Nephron progenitor cell (in vitro differentiated cells): ENCODE measurements around the gene TIAM2.

Source experiments
- DNase-seq: peaks from one replicate; pipeline ENCODE4 v3.0.0; 2021
- H3K27ac Mint-ChIP-seq: 2 replicates; pipeline ENCODE4 v1.8.0; 2021; ENCODE audit warnings: mild to moderate bottlenecking, moderate library complexity, mixed read lengths
- H3K27me3 Mint-ChIP-seq: 2 replicates; pipeline ENCODE4 v1.8.0; 2021; ENCODE audit warnings: mild to moderate bottlenecking, low read depth, mixed read lengths; ENCODE audit not compliant: poor library complexity
- H3K36me3 Mint-ChIP-seq: 2 replicates; pipeline ENCODE4 v1.8.0; 2021; ENCODE audit warnings: low read depth, mixed read lengths
- H3K4me1 Mint-ChIP-seq: 2 replicates; pipeline ENCODE4 v1.8.0; 2021; ENCODE audit warnings: mixed read lengths
- H3K4me3 Mint-ChIP-seq: 2 replicates; pipeline ENCODE4 v1.8.0; 2021; ENCODE audit warnings: mild to moderate bottlenecking, moderate library complexity, mixed read lengths
- H3K9me3 Mint-ChIP-seq: 2 replicates; pipeline ENCODE4 v1.8.0; 2021; ENCODE audit warnings: mild to moderate bottlenecking, moderate library complexity, mixed read lengths
- TF ChIP-seq, protein P1 (sequence below): fragments of 200-600 bp; sonication (generic); IDR thresholded peaks from 2 replicates; pipeline ENCODE4 v1.5.0; 2021; ENCODE audit warnings: antibody characterized with exemption

TIAM2 gene

DNA sequence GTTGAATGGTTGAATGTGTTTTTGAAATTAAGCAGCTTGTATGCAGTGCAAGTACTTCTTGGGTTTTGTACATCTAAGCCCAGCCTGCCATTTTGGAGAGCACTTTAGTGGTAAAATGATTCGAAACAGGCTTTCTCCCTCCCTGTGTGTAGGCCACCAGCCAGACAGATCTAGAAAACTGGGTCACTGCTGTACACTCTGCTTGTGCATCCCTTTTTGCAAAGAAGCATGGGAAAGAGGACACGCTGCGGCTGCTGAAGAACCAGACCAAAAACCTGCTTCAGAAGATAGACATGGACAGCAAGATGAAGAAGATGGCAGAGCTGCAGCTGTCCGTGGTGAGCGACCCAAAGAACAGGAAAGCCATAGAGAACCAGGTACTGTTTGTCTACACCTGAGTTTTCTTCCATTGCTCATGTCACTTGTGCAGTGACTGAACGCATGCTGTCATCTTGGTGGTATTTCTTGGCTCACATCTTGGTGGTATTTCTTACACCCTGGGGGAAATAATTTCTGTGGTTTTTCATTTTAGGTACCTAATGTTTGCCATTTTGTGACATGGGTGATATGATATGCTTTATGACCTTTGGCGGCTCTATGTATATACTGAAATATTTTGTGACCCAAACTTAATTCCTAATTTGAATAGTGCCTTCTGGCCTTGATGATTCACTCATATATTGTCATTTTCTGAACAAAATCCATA is 153.0 kb downstream of the TIAM2 start:
- DNase-seq = no peak
- TF ChIP-seq, protein P1, sequence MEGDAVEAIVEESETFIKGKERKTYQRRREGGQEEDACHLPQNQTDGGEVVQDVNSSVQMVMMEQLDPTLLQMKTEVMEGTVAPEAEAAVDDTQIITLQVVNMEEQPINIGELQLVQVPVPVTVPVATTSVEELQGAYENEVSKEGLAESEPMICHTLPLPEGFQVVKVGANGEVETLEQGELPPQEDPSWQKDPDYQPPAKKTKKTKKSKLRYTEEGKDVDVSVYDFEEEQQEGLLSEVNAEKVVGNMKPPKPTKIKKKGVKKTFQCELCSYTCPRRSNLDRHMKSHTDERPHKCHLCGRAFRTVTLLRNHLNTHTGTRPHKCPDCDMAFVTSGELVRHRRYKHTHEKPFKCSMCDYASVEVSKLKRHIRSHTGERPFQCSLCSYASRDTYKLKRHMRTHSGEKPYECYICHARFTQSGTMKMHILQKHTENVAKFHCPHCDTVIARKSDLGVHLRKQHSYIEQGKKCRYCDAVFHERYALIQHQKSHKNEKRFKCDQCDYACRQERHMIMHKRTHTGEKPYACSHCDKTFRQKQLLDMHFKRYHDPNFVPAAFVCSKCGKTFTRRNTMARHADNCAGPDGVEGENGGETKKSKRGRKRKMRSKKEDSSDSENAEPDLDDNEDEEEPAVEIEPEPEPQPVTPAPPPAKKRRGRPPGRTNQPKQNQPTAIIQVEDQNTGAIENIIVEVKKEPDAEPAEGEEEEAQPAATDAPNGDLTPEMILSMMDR = no peak
- peaks cover 21% of the 10 kb centered on the region for H3K4me1 Mint-ChIP-seq
- no peaks in the 10 kb centered on the region for H3K36me3 Mint-ChIP-seq
- no peak overlapping the region for H3K27ac Mint-ChIP-seq
- H3K9me3 Mint-ChIP-seq = no peaks in the 10 kb centered on the region
- no peak overlapping the region for H3K4me3 Mint-ChIP-seq
- no peaks in the 10 kb centered on the region for H3K27me3 Mint-ChIP-seq

- Mint-ChIP-seq H3K4me3 (no peak overlapping the region), H3K9me3 (no peaks in the 10 kb centered on the region), H3K27ac (peak overlapping the region; percentile 47), H3K4me1 (peaks cover 24% of the 10 kb centered on the region), H3K27me3 (no peaks in the 10 kb centered on the region), H3K36me3 (no peaks in the 10 kb centered on the region)
- TF ChIP-seq, protein P1 = no peak
- DNase-seq = no peak
These were observed 156.0 kb downstream of the TIAM2 start for GRCh38 chr6:155150967-155151671.

- no peaks in the 10 kb centered on the region for H3K27me3 Mint-ChIP-seq
- no peaks in the 10 kb centered on the region for H3K36me3 Mint-ChIP-seq
- no peak overlapping the region for H3K27ac Mint-ChIP-seq
- DNase-seq = peak; percentile 26
- H3K4me1 Mint-ChIP-seq = peaks cover 32% of the 10 kb centered on the region
- no peaks in the 10 kb centered on the region for H3K9me3 Mint-ChIP-seq
- H3K4me3 Mint-ChIP-seq = no peak overlapping the region
- TF ChIP-seq, protein P1 = peak; percentile 34
These were observed 157.3 kb downstream of the TIAM2 start for GRCh38 chr6:155152211-155153076.

- Mint-ChIP-seq H3K27me3 (no peaks in the 10 kb centered on the region), H3K27ac (no peak overlapping the region), H3K36me3 (no peaks in the 10 kb centered on the region), H3K4me3 (no peak overlapping the region), H3K9me3 (no peaks in the 10 kb centered on the region), H3K4me1 (peaks cover 32% of the 10 kb centered on the region)
- TF ChIP-seq, protein P1 = no peak
- no peak for DNase-seq
These were observed 159.2 kb downstream of the TIAM2 start for GRCh38 chr6:155154158-155154830.

GRCh38 chr6:155155787-155156447 is 160.8 kb downstream of the TIAM2 start:
- Mint-ChIP-seq H3K4me1 (peaks cover 32% of the 10 kb centered on the region), H3K36me3 (no peaks in the 10 kb centered on the region), H3K4me3 (no peak overlapping the region), H3K9me3 (no peaks in the 10 kb centered on the region), H3K27me3 (no peaks in the 10 kb centered on the region), H3K27ac (peak overlapping the region; percentile 69)
- TF ChIP-seq, protein P1 = no peak
- DNase-seq = no peak
